HG03064 (cell line): Measurements from ENCODE around the gene XXYLT1.

Experiments
- ATAC-seq: cut with Tn5 transposase; IDR thresholded peaks from one replicate; pipeline ENCODE4 v1.9.1; 2021; ENCODE audit warnings: low read depth; ENCODE audit not compliant: unreplicated experiment

The XXYLT1 gene

DNA sequence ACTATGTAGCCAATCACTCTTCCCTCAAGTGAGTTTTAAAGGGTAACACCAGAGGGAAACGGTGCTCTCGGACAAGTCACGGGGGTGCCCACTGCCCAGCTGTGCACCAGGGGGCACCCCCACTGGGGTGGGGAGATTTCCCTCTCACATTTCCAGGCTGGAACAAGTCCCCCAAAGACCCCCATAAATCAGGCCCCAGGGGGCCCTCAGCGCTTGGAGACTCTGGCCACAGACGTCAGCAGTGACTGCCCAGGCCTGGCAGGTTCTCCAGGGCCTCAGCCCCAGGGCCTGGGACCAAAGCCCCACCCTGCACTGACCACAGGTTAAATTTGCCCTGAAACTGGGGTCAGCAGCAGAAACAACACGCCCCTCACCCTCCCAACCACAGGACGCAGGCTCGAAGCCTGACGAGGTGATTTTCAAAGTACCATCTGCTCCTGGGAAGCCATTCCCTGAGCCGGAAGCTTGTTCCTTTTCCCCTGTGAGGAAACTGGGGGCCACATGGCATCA lies 17.0 kb downstream of the XXYLT1 start:
- ATAC-seq: no peak

- no peak for ATAC-seq
Measured at GRCh38 chr3:195251336-195252065, 19.5 kb downstream of the XXYLT1 start.

DNA sequence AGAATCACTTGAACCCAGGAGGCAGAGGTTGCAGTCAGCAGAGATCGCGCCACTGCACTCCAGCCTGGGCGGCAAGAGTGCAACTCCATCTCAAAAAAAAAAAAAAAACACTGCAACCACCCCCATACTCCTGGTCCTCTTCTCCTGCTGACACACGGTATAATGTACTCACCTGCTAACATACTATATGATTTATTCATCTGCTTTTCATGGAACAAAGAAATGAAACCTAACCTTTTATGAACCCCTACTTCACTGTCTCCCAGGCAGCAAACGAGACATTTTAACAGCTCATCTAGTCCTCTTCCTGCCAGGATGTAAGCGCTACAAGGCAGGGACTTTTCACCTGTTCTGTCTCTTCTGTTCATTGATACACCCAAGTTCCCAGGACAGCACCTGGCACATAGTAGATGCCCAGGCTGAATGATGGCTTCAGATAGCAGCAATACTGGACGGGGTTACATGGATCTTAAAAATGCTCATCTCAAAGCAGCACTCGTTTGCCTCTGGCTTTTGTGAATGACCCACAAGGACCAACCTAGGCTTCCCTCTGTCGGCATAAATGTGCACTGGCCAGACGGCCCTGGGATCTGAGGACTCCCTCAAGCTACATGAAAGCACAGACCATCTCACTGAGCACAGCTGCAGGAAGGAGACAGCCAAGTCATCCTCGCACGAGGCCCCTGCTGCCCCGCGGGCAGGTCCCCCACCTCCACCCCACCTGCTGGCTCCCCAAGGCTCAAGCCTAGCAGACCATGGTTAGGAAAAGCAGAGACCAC lies 20.3 kb downstream of the XXYLT1 start:
- ATAC-seq: peak; percentile 48

GRCh38 chr3:195249858-195250464 lies 21.0 kb downstream of the XXYLT1 start:
- no peak for ATAC-seq

- ATAC-seq: no peak
Measured at GRCh38 chr3:195249057-195249770, 21.7 kb downstream of the XXYLT1 start.

GRCh38 chr3:195248281-195248680 lies 22.7 kb downstream of the XXYLT1 start:
- no peak for ATAC-seq

DNA sequence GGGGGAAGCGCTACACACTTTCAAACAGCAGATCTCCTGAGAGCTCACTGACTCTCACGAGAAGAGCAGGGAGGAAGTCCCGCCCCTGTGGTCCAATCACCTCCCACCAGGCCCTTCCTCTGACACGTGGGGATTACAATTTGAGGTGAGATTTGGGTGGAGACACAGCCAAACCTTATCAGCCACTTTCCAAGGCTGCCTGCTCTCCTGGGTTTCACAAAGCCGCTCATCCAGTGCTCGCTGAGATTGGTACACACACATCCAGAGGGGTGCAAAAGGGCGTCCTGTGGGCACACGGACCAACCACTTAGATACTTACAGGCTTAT lies 23.1 kb downstream of the XXYLT1 start:
- no peak for ATAC-seq

GRCh38 chr3:195247086-195247862 lies 23.7 kb downstream of the XXYLT1 start:
- ATAC-seq: no peak

- no peak for ATAC-seq
Measured at GRCh38 chr3:195246581-195246995, 24.4 kb downstream of the XXYLT1 start.

DNA sequence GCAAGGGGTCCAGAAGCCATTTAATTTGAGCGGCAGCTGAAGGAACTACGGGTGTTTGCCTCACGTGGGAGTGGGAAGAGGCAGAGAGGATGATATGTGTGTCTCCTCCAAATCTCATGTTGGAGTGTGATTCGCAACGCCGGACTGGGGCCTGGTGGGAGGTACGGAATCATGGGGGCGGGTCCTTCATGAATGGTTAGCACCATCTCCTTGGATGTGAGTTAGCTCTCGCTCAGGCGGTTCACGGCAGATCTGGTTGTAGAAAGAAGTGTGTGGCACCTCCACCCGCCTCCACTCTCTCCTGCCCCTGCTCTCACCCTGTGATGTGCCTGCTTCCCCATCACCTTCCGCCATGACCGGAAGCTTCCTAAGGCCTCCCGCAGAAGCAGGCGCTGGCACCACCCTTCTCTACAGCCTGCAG lies 25.4 kb downstream of the XXYLT1 start:
- ATAC-seq: no peak

DNA sequence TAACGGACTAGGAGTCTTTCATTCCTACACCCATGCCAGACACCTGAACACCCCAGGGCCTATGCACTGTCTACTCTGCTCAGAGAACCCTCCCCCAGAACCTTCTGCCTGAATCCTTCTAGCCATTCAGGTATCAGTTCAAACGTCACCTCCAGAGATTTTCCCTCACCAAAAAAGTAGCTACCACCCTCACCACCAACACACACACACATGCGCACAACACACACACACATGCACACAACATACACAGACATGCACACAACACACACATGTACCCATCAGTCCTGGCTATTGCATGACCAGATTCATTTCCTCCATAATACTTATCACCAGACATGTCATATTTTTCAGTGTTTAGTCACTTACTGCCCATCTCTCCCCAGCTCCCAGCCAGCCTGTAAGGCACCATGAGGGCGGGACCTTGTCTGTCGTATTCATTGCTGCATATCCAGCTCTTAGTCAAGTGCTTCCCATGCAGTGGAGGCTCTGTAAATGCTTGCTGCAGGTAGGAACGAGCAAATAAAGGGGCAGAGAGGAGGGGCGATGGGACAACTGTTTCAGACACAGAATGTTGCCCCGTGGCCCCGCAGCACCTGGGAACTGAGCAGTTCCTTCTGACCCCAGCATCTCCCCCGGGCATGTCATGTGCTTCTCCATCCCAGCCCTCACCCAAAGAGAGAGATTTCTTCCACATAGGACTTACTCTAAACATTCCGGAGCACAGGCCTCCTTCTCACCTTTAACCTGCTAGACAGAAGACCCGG lies 29.2 kb downstream of the XXYLT1 start:
- ATAC-seq: no peak

DNA sequence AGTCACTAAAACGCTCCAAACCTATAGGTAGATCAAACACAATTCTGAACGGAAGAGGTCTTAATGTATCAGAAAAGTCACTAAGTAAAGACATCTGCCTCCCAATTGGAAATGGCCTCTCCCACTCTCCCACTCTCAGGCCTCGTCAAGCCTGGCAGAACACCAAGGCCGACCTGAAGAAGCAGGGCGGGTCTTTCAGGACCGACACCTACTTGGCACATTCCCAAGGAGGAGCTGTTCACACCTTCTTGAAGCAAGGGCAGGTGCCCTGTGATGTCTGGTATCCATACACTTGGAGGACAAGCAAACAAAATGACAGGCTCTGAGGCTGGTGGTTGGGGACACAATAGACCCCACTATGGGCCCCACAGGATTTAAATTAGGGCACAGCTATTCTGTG lies 30.0 kb downstream of the XXYLT1 start:
- ATAC-seq: no peak

GRCh38 chr3:195240171-195240701 lies 30.7 kb downstream of the XXYLT1 start:
- no peak for ATAC-seq

- no peak for ATAC-seq
Measured at GRCh38 chr3:195239121-195239520, 31.8 kb downstream of the XXYLT1 start.

GRCh38 chr3:195238586-195239118 lies 32.3 kb downstream of the XXYLT1 start:
- no peak for ATAC-seq

- no peak for ATAC-seq
Measured at GRCh38 chr3:195238081-195238571, 32.8 kb downstream of the XXYLT1 start.

- ATAC-seq: no peak
Measured at GRCh38 chr3:195236801-195237570, 34.0 kb downstream of the XXYLT1 start.
